Mucosa of descending colon (tissue), 3 donors: ENCODE data around the gene DPYSL4. TPM values are rescaled to one million over a fixed set of nuclear protein-coding genes. Genes with fewer than 3 reads are reported as not detected.
A peak's percentile ranks its signal among the peaks of the same experiment; 100 is the strongest.

Source experiments
- ATAC-seq: fragments of 200-7000 bp; cut with Tn5 transposase; one replicate; pipeline ENCODE4 v1.9.1; 2020; ENCODE audit warnings: mild to moderate bottlenecking, moderate library complexity
- DNase-seq, 3 donors: peaks; one replicate each; pipeline ENCODE4 v3.0.0-alpha.2; 2020
- H3K36me3 ChIP-seq: fragments of 200-600 bp; one replicate; pipeline ENCODE4 v1.8.0; 2021; ENCODE audit warnings: low read depth, mild to moderate bottlenecking
- H3K4me1 ChIP-seq: fragments of 200-600 bp; one replicate; pipeline ENCODE4 v1.8.0; 2021; ENCODE audit warnings: low read depth, mild to moderate bottlenecking
- H3K4me3 ChIP-seq: fragments of 200-600 bp; one replicate; pipeline ENCODE4 v1.8.0; 2021; ENCODE audit warnings: mild to moderate bottlenecking
- H3K9me3 ChIP-seq: fragments of 200-600 bp; one replicate; pipeline ENCODE4 v1.8.0; 2021; ENCODE audit warnings: mild to moderate bottlenecking
- CTCF ChIP-seq: fragments of 200-600 bp; IDR thresholded peaks from one replicate; pipeline ENCODE4 v1.8.0; 2022; ENCODE audit warnings: antibody characterized with exemption, mild to moderate bottlenecking
- intact Hi-C, 2 donors: fragments of 100-400 bp; cut with DNase I in 1 of 2; cut with micrococcal nuclease in 1 of 2; formaldehyde crosslinking; loops; one replicate each; pipeline versions ENCODE4 v1.11.0 to v1.11.1; 2022; cut with DNase I, micrococcal nuclease
- total RNA-seq, 3 donors: library from RNA; stranded (reverse); fragmentation: NEBNext Ultra II Directional in 2 of 3; extraction: Animal tissue kit (Norgen Biotek cat#: 25700) in 2 of 3; gene quantifications; one replicate each; pipeline versions ENCODE4 v1.2.1 to v1.2.4, GENCODE V29; 2021 to 2023
- donor health status: DM: no; HTN: no; CAD: no; lungs with moderate emphysema.
- donor health status: DM: no; HTN: no; CAD: no.
- donor health status: DM: no; HTN: yes; CAD: no.

Gene DPYSL4
- total RNA-seq, 3 donors from 2014 or later = 0.46 to 1.3 (median 0.55) TPM

DNA sequence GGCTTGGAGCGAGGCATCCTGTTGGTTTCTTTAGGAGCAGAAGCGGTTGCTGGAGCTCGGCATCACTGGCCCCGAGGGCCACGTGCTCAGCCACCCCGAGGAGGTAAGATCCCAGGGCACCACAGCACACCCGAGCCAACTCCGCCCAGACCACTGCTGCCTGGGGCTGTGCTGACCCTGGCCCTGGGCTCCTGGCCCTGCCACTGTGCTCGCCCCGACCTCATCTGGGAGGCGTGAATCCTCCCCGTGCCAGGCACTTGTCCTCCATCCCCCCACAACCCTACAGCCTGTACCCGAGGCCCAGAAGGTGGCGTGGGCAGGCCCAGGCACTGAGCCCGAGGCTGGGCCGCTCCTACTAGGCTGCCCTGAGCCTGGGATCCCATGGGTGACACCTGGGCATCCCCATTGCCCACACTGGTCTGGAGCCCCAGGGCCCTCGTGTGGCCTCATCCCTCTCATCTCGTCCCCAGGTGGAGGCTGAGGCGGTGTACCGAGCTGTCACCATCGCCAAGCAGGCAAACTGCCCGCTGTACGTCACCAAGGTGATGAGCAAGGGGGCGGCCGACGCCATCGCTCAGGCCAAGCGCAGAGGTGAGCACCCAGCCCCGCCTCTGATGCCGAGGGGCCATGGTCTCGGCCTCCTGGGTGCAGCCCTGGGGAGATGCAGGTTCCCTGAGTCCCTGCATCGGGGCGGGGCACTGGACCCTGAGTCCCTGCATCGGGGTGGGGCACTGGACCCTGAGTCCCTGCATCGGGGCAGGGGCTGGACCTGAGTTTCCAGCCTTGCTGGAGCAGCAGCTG lies 11.8 kb downstream of the DPYSL4 start:
- Histone ChIP-seq H3K4me1 (no peaks in the 10 kb centered on the region), H3K36me3 (no peaks in the 10 kb centered on the region), H3K4me3 (no peak overlapping the region), H3K9me3 (no peaks in the 10 kb centered on the region)
- DNase-seq (peak in 2 of 3 donors; percentile 13 to 38), ATAC-seq (no peak)
- no peak for TF ChIP-seq CTCF
- intact Hi-C loops = no loop called here

DNA sequence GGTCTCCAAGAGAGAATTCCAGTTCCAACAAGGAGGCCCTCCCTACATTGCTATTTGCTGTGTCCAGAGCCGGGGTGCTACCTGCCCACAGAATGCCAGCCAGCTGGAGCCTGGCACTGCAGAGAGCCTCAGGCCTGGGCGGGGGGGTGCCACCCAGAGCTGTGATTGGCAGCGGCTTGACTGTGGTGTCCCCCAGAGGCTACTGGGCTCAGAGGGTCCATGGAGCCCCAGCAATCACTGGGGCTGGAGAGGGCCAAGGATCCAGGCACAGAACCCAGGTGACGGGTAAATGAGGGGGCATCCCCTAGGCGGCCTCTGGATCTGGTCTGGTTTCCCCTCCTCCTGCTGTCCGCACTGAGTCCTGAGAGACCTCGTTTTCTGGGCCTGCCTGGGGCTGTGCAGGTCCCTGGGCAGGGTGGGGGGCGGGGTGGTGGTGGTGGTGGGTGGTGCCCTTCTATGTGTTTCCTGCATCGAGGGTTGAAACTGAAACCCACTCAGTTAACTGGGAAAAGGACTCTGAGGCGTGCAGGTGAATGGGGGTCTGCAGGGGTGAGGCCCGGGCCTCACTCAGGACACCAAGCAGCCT lies 12.6 kb downstream of the DPYSL4 start:
- no peak for TF ChIP-seq CTCF
- Histone ChIP-seq H3K4me1 (no peaks in the 10 kb centered on the region), H3K9me3 (no peaks in the 10 kb centered on the region), H3K36me3 (no peaks in the 10 kb centered on the region), H3K4me3 (no peak overlapping the region)
- peak in 1 of 3 donors; percentile 6 for DNase-seq
- intact Hi-C loops = no loop called here
- no peak for ATAC-seq

DNA sequence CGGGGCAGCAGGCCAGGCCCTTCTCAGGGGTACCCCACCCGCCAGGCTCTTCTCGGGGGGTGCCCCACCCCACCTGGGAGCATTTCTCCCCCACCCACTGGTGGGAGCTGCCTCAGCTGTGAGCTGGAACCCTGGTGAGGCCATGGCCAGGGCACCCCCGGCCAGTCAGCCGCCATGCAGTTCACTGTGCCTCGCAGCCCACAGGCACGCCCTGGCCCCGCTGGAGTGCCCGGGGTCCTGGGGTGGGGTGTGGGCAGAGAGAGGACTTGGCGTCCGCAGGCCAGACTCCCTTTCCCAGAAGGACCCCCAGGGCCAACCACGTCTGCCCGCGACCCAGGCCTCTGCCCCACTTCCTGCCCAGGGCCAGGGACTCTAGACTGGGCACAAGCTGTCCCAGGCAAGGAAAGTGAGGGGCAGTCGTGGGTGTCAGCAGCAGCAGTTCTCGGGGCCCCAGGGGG lies 13.1 kb downstream of the DPYSL4 start:
- no peak for TF ChIP-seq CTCF
- intact Hi-C loops = no loop called here
- peak in 2 of 3 donors; percentile 14 to 40 for DNase-seq
- H3K9me3 ChIP-seq = no peaks in the 10 kb centered on the region
- H3K36me3 ChIP-seq = no peaks in the 10 kb centered on the region
- ATAC-seq = no peak
- no peaks in the 10 kb centered on the region for H3K4me1 ChIP-seq
- no peak overlapping the region for H3K4me3 ChIP-seq

GRCh38 chr10:132200344-132201110 lies 13.8 kb downstream of the DPYSL4 start:
- Histone ChIP-seq H3K9me3 (no peaks in the 10 kb centered on the region), H3K4me3 (no peak overlapping the region), H3K36me3 (no peaks in the 10 kb centered on the region), H3K4me1 (no peaks in the 10 kb centered on the region)
- ATAC-seq (no peak), DNase-seq (peak in 1 of 3 donors; percentile 42)
- intact Hi-C loops = no loop called here
- TF ChIP-seq CTCF = no peak

DNA sequence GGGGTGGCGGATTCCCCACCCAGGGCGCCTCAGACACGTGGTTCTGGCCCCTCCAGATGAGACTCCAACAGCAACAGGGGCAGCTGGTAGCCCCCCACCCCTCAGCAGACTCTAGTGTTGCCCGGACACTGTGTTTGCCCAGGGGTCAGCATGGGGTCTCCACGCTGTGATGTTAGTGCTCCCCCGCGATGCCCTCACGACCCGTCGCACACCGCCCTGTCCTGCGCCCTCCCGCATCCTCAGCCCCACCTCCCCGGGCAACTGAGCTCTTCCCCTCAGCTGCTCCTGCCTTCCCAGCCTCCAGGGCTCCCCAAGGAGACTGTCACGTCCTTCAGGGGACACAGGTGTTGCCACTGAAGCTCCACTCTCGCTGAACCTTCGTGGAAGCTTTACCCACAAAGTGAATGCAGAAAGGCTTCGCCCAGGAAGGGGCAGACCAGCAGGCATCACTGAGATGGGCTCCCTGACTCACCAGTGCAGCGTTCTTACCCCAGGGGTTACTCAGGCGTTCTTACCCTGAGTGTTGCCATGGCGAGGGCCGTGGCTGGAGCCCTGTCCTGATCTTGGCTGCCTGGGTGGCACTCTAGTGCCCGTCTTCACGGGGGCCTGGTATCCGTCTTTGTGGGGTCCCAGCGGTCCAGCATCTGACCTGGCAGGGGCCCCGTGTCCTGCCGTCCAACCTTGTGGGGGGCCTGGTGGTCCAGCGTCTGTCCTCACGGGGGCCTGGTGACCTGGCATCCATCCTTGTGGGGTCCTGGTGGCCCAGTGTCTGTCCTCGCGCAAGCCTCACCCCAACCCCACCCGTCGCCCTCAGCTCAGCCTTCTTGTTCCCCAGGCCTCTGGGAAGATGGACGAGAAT lies 14.6 kb downstream of the DPYSL4 start:
- H3K9me3 ChIP-seq = no peaks in the 10 kb centered on the region

More for the DNA sequence above, 14.6 kb downstream of the DPYSL4 start:
- no peak for TF ChIP-seq CTCF
- intact Hi-C loops = no loop called here
- H3K36me3 ChIP-seq = no peaks in the 10 kb centered on the region
- no peak overlapping the region for H3K4me3 ChIP-seq
- no peaks in the 10 kb centered on the region for H3K4me1 ChIP-seq
- ATAC-seq (no peak), DNase-seq (peak in 1 of 3 donors; percentile 43)
